A549 (cell line): ENCODE results near the gene OR51B2. TPM values are rescaled to one million over a fixed set of nuclear protein-coding genes. Genes with fewer than 3 reads are reported as not detected.

Source experiments
- ATAC-seq, 2 experiments: fragments of 200-7000 bp in 1 of 2; fragments of >200 bp in 1 of 2; cut with Nextera tagmentation in 1 of 2; cut with Tn5 transposase in 1 of 2; 3 replicates each; pipeline versions ENCODE4 v1.8.0 to v1.9.1; 2018 to 2020; ENCODE audit warnings: mild to moderate bottlenecking in 1 of 2, moderate library complexity in 1 of 2
- CTCF ChIA-PET: fragments of 300-600 bp; sonication (Branson Sonifier 250); formaldehyde crosslinking; extraction: SDS; loops from one replicate; lab custom pipeline; 2021; ENCODE audit warnings: antibody characterized with exemption, inconsistent platforms; lab: Yijun Ruan, JAX
- POLR2A ChIA-PET: fragments of 350-600 bp; formaldehyde crosslinking; extraction: SDS; loops from one replicate; lab custom pipeline; 2021; ENCODE audit warnings: antibody characterized with exemption, inconsistent platforms; lab: Yijun Ruan, JAX
- DNase-seq, 2 experiments: peaks; one replicate each; pipeline versions ENCODE4 v3.0.0 to v3.0.0-alpha.2; 2011 to 2016; ENCODE audit warnings: low read depth in 1 of 2, low spot score in 1 of 2
- FAIRE-seq: peaks from 2 replicates; lab custom pipeline; 2011; peaks lifted over from hg19 to GRCh38; lab: Jason Lieb, UNC
- H3K27ac ChIP-seq, 2 experiments: fragments of >200 bp; sonication (Bioruptor Twin); formaldehyde crosslinking; 3 replicates each; pipeline ENCODE4 v1.5.1; 2016 to 2017
- H3K4me1 ChIP-seq: fragments of >200 bp; sonication (Bioruptor Twin); formaldehyde crosslinking; 3 replicates; pipeline ENCODE4 v1.6.1; 2016
- H3K4me2 ChIP-seq: fragments of >200 bp; sonication (Bioruptor Twin); formaldehyde crosslinking; 3 replicates; pipeline ENCODE4 v1.6.1; 2016
- H3K4me3 ChIP-seq: fragments of >200 bp; sonication (Bioruptor Twin); formaldehyde crosslinking; 3 replicates; pipeline ENCODE4 v1.5.1; 2016
- H3K9me3 ChIP-seq: fragments of >200 bp; sonication (Bioruptor Twin); formaldehyde crosslinking; 3 replicates; pipeline ENCODE4 v1.6.1; 2016
- CBX8 ChIP-seq: fragments of 200-600 bp; sonication (generic); IDR thresholded peaks from 2 replicates; pipeline ENCODE4 v1.6.1; 2016
- CHD2 ChIP-seq: fragments of 150-350 bp; IDR thresholded peaks from 2 replicates; pipeline ENCODE4 v1.6.1; 2014; ENCODE audit warnings: low read length; ENCODE audit not compliant: partially characterized antibody
- EP300 ChIP-seq, 2 experiments: fragments of >200 bp; sonication (Bioruptor Twin); formaldehyde crosslinking; IDR thresholded peaks; 2 replicates in 1 of 2; 3 replicates in 1 of 2; pipeline ENCODE4 v1.6.1; 2016 to 2017
- FOSB ChIP-seq: fragments of 250-450 bp; sonication (Bioruptor Pico); IDR thresholded peaks from 2 replicates; pipeline ENCODE4 v1.5.0; 2020; ENCODE audit warnings: mild to moderate bottlenecking, moderate library complexity
- FOSL2 ChIP-seq, 2 experiments: fragments of 450-650 bp in 1 of 2; fragments of >200 bp in 1 of 2; sonication (Bioruptor Twin) in 1 of 2; formaldehyde crosslinking; IDR thresholded peaks; 2 replicates each; pipeline versions ENCODE4 v1.5.0 to v1.6.1; 2016 to 2020; ENCODE audit warnings: mild to moderate bottlenecking in 1 of 2, moderate library complexity in 1 of 2
- HEYL ChIP-seq: fragments of 250-450 bp; sonication (Bioruptor Pico); IDR thresholded peaks from 2 replicates; pipeline ENCODE4 v1.8.0; 2021; ENCODE audit warnings: mild to moderate bottlenecking, moderate library complexity
- HOXB13 ChIP-seq: fragments of 250-450 bp; sonication (Bioruptor Pico); IDR thresholded peaks from 2 replicates; pipeline ENCODE4 v1.5.0; 2020; ENCODE audit warnings: low read depth, mild to moderate bottlenecking, moderate library complexity
- JUN ChIP-seq, 2 experiments: fragments of >200 bp; sonication (Bioruptor Twin); formaldehyde crosslinking; IDR thresholded peaks; 2 replicates in 1 of 2; 3 replicates in 1 of 2; pipeline ENCODE4 v1.6.1; 2016 to 2017
- MYC ChIP-seq: IDR thresholded peaks from 2 replicates; pipeline ENCODE4 v1.6.1; 2012; ENCODE audit warnings: mild to moderate bottlenecking, inconsistent platforms, low read length, improper control_type of control experiment, borderline replicate concordance
- NFE2L2 ChIP-seq: fragments of 150-350 bp; conservative IDR thresholded peaks from 2 replicates; pipeline ENCODE4 v1.6.1; 2014; ENCODE audit warnings: low read length
- NR3C1 ChIP-seq: fragments of >200 bp; sonication (Bioruptor Twin); formaldehyde crosslinking; IDR thresholded peaks from 3 replicates; pipeline ENCODE4 v1.6.1; 2017
- RAD21 ChIP-seq, 2 experiments: fragments of >200 bp in 1 of 2; sonication (Bioruptor Twin) in 1 of 2; formaldehyde crosslinking in 1 of 2; IDR thresholded peaks in 1 of 2; conservative IDR thresholded peaks in 1 of 2; 2 replicates in 1 of 2; 3 replicates in 1 of 2; pipeline ENCODE4 v1.6.1; 2012 to 2018; ENCODE audit warnings: inconsistent platforms in 1 of 2
- SMC3 ChIP-seq: fragments of >200 bp; sonication (Bioruptor Twin); formaldehyde crosslinking; IDR thresholded peaks from 3 replicates; pipeline ENCODE4 v1.6.1; 2018; ENCODE audit warnings: inconsistent platforms
- TFCP2L1 ChIP-seq: fragments of 250-450 bp; sonication (Bioruptor Pico); IDR thresholded peaks from 2 replicates; pipeline ENCODE4 v1.5.0; 2021; ENCODE audit warnings: mild to moderate bottlenecking
- ZFP36 ChIP-seq: fragments of 450-650 bp; IDR thresholded peaks from 2 replicates; pipeline ENCODE4 v1.6.1; 2014; ENCODE audit warnings: borderline replicate concordance; ENCODE audit not compliant: partially characterized antibody
- ZSCAN20 ChIP-seq: fragments of 250-450 bp; sonication (Bioruptor Pico); IDR thresholded peaks from 2 replicates; pipeline ENCODE4 v1.8.0; 2022; ENCODE audit warnings: mild to moderate bottlenecking, moderate library complexity
- WGBS: methylation state at CpG from one replicate; pipeline ENCODE4 v1.1.6; 2017; ENCODE audit errors: missing lambda C conversion rate; 5-methylcytosine and 5-hydroxymethylcytosine counted together
- polyA plus RNA-seq, 4 experiments: library from polyadenylated mRNA; depleted of rRNA in 3 of 4; stranded (reverse); fragments of >200 nt; fragmentation: RNase III in 1 of 4; extraction: RNeasy Plus Mini Kit Qiagen cat#74134 plus additional on column Dnase treatment in 1 of 4; gene quantifications; 2 replicates in 3 of 4; 3 replicates in 1 of 4; pipeline ENCODE4 v1.2.3, GENCODE V29; 2011 to 2017
- TF ChIP-seq, protein P1 (sequence below): IDR thresholded peaks from 2 replicates; pipeline ENCODE4 v1.6.1; 2012
- TF ChIP-seq, protein P2 (sequence below): IDR thresholded peaks from 2 replicates; pipeline ENCODE4 v1.6.1; 2012
- TF ChIP-seq, protein P3 (sequence below): fragments of 200-600 bp; sonication (generic); IDR thresholded peaks from 2 replicates; pipeline ENCODE4 v1.6.1; 2016; ENCODE audit warnings: antibody characterized with exemption, mild to moderate bottlenecking, moderate library complexity

The OR51B2 gene
- polyA plus RNA-seq, 2 of the 4 experiments (the other 2 are of a cell fraction) = not detected

DNA sequence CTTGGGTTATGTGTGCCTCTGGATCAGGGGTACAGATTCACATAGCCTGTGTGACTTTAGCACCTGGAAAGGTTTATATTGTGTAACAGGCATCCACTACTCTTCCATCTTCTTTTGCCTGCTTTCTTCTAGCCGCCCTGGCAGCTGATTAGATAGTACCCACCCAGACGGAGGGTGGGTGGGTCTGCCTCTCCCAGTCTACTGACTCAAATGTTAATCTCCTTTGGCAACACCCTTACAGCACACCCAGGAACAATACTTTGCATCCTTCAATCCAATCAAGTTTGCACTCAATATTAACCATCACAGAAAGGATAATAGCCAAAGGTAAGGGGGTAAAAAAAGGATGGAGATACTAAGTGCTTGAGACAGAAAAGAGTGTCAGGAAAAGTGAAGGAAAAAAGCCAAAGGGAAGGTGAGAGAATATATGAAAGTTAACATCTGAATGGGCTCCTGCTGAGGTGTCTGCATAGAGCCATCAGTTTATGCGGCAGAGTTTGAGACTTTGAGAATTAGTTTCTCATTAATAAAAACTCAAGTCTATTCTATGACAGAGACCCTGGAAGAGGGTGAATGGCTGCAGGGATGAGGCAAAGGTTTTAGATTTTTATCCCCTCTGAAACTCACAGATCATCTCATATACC, 24.6 kb upstream of the OR51B2 start:
- Histone ChIP-seq H3K4me3 (no peak overlapping the region), H3K4me1 (no peaks in the 10 kb centered on the region), H3K9me3 (no peaks in the 10 kb centered on the region)
- ATAC-seq = no peak
- POLR2A ChIA-PET = no interaction called here
- WGBS = 23% methylated on average over 3 of the region's 3 CpGs
- DNase-seq = no peak
- TF ChIP-seq HEYL (CRISPR knock-in tag) (no peak), TFCP2L1 (no peak), HOXB13 (CRISPR knock-in tag) (no peak), JUN (IDR thresholded peaks at IDR 0.05) (no peak), NR3C1 (no peak), CBX8 (no peak), SMC3 (no peak), ZFP36 (no peak)
- TF ChIP-seq, protein P1, sequence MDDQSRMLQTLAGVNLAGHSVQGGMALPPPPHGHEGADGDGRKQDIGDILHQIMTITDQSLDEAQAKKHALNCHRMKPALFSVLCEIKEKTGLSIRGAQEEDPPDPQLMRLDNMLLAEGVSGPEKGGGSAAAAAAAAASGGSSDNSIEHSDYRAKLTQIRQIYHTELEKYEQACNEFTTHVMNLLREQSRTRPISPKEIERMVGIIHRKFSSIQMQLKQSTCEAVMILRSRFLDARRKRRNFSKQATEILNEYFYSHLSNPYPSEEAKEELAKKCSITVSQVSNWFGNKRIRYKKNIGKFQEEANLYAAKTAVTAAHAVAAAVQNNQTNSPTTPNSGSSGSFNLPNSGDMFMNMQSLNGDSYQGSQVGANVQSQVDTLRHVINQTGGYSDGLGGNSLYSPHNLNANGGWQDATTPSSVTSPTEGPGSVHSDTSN = no peak
- TF ChIP-seq, protein P2, sequence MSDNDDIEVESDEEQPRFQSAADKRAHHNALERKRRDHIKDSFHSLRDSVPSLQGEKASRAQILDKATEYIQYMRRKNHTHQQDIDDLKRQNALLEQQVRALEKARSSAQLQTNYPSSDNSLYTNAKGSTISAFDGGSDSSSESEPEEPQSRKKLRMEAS = no peak
- TF ChIP-seq, all 56 proteins: peak for 0
- no peak overlapping the region for H3K27ac ChIP-seq
- H3K4me2 ChIP-seq = no peak overlapping the region
- no peak for FAIRE-seq
- CTCF ChIA-PET = no interaction called here

DNA sequence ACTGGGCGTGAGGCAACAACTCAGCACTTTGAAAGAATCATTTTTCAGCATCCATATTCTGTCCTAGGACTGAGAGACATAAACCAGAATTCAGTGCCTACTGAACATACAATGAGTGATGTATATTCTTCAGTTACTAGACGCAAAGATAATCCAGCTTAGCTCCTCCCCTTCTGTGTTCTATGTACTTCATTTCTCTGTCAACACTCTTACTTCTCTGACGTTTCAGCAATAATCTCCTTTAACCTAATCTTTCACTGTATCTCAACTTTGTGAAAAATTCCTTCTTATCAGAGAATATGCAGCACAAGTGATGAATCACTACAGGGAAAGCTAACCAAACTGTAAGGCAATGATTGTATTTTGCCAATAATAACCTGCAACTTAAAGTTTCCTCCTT, 21.7 kb upstream of the OR51B2 start:
- ATAC-seq (no peak), FAIRE-seq (no peak), DNase-seq (no peak)
- H3K4me1 ChIP-seq = no peaks in the 10 kb centered on the region
- no peak for TF ChIP-seq ZSCAN20
- no peak for TF ChIP-seq EP300 (IDR thresholded peaks at IDR 0.05)
- TF ChIP-seq CBX8 = no peak
- TF ChIP-seq FOSL2 (IDR thresholded peaks at IDR 0.05) = no peak
- no peak for TF ChIP-seq FOSL2 (CRISPR knock-in tag; IDR thresholded peaks at IDR 0.05)
- TF ChIP-seq FOSB = no peak
- TF ChIP-seq, protein P3, sequence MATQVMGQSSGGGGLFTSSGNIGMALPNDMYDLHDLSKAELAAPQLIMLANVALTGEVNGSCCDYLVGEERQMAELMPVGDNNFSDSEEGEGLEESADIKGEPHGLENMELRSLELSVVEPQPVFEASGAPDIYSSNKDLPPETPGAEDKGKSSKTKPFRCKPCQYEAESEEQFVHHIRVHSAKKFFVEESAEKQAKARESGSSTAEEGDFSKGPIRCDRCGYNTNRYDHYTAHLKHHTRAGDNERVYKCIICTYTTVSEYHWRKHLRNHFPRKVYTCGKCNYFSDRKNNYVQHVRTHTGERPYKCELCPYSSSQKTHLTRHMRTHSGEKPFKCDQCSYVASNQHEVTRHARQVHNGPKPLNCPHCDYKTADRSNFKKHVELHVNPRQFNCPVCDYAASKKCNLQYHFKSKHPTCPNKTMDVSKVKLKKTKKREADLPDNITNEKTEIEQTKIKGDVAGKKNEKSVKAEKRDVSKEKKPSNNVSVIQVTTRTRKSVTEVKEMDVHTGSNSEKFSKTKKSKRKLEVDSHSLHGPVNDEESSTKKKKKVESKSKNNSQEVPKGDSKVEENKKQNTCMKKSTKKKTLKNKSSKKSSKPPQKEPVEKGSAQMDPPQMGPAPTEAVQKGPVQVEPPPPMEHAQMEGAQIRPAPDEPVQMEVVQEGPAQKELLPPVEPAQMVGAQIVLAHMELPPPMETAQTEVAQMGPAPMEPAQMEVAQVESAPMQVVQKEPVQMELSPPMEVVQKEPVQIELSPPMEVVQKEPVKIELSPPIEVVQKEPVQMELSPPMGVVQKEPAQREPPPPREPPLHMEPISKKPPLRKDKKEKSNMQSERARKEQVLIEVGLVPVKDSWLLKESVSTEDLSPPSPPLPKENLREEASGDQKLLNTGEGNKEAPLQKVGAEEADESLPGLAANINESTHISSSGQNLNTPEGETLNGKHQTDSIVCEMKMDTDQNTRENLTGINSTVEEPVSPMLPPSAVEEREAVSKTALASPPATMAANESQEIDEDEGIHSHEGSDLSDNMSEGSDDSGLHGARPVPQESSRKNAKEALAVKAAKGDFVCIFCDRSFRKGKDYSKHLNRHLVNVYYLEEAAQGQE = no peak
- TF ChIP-seq NFE2L2 = no peak
- TF ChIP-seq MYC = no peak
- TF ChIP-seq CHD2 = no peak
- no peak for TF ChIP-seq RAD21 (conservative IDR thresholded peaks at IDR 0.05 in 1 of 2, IDR thresholded peaks at IDR 0.05 in 1 of 2)
- TF ChIP-seq HEYL (CRISPR knock-in tag) = no peak
- CTCF ChIA-PET = interaction anchor here (1.1 kb wide), 1 partner anchor 20 kb away, joined by 4 read pairs; no protein-coding TSS in a partner anchor
- no peak overlapping the region for H3K4me3 ChIP-seq
- H3K4me2 ChIP-seq = no peak overlapping the region
- H3K27ac ChIP-seq = no peak overlapping the region
- POLR2A ChIA-PET = no interaction called here
- H3K9me3 ChIP-seq = no peaks in the 10 kb centered on the region
- 2% methylated on average over 3 of the region's 3 CpGs for WGBS
